GM12875 (cell line): ENCODE measurements around the gene SNRNP70.

Source experiments
- H3K4me3 ChIP-seq: one replicate; pipeline ENCODE4 v1.5.1; 2011; ENCODE audit warnings: low read depth, low read length, control low read depth
- TF ChIP-seq, protein P1 (sequence below): IDR thresholded peaks from 2 replicates; pipeline ENCODE4 v1.5.1; 2011; ENCODE audit warnings: low read depth, mild to moderate bottlenecking, control low read depth, inconsistent platforms, low read length, moderate library complexity, borderline replicate concordance; ENCODE audit not compliant: insufficient read depth

SNRNP70 gene

GRCh38 chr19:49064029-49064629, 21.1 kb upstream of the SNRNP70 start:
- no peak overlapping the region for H3K4me3 ChIP-seq
- TF ChIP-seq, protein P1, sequence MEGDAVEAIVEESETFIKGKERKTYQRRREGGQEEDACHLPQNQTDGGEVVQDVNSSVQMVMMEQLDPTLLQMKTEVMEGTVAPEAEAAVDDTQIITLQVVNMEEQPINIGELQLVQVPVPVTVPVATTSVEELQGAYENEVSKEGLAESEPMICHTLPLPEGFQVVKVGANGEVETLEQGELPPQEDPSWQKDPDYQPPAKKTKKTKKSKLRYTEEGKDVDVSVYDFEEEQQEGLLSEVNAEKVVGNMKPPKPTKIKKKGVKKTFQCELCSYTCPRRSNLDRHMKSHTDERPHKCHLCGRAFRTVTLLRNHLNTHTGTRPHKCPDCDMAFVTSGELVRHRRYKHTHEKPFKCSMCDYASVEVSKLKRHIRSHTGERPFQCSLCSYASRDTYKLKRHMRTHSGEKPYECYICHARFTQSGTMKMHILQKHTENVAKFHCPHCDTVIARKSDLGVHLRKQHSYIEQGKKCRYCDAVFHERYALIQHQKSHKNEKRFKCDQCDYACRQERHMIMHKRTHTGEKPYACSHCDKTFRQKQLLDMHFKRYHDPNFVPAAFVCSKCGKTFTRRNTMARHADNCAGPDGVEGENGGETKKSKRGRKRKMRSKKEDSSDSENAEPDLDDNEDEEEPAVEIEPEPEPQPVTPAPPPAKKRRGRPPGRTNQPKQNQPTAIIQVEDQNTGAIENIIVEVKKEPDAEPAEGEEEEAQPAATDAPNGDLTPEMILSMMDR, result no peak

DNA sequence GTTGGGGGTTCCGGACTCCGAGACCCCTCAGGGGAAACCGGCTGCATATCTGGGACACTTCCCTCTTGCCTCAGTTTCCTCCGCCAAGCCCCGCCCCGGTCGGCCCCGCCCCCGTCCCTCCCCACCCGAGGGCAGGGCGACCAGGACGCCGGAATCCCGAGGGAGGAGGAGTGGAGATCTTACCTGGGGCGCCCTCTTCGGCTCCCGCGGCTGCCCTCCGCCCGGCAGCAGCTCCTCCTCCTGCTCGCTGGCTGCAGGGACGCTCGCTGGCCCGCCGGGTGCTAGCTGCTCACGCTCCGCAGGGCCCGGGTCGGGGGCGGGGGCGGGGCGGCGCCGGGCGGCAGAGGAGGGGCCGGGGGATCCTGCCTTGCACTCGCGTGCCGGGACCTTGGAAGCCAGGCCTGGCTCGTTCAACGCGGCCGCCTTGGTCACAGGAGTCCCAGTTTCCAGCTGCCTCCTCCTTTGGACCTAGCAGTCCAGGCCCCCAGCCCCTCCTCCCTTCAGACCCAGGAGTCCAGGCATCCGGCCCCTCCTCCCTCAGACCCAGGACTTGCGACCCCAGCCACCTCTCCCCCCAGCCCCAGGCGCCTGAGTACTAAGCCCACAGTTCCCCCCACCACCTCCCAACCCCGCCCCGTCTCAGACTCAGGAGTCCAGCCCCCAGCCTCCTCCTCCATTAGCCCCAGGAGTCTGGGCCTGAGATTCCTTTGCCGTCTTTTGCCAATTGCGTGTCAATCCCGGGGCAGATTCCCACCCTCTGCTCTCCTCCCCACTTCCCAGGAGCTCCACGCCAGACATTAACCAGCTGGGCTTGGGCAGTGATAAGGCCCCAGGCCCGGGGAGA, 20.3 kb upstream of the SNRNP70 start, which contains the start of gene NTF4:
Gene NTF4 (minus strand): TSS at position 51 of the 844 bp plus-strand sequence. CDS start 2,821 bp downstream, outside the sequence.
- H3K4me3 ChIP-seq, result no peak within 1 kb of the TSS
- TF ChIP-seq, protein P1, result no peak

- no peak overlapping the region for H3K4me3 ChIP-seq
- TF ChIP-seq, protein P1, result no peak
These were observed 19.2 kb upstream of the SNRNP70 start for GRCh38 chr19:49065905-49066512.

GRCh38 chr19:49067554-49067953, 17.7 kb upstream of the SNRNP70 start:
- TF ChIP-seq, protein P1, result no peak

DNA sequence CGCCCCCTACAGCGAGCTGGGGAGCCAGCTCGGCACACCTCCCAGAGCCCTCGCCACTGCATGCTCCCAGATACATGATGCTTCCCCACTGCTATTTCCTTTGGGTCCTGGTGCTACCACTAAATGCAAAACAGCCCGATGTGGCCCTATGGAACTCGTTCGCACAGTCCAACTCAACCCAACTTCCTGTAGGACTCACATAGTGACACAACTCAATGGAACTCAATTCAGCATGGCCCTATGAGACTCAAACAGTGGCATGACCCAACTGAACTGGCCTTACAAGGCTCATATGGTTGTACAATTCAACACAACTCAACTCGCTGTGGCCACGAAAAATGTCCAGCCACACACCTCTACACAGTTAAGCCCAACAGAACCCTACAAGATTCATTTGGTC, 16.2 kb upstream of the SNRNP70 start:
- TF ChIP-seq, protein P1, result no peak
- no peak overlapping the region for H3K4me3 ChIP-seq

More at GRCh38 chr19:49067554-49067953, 17.7 kb upstream of the SNRNP70 start:
- no peak overlapping the region for H3K4me3 ChIP-seq

DNA sequence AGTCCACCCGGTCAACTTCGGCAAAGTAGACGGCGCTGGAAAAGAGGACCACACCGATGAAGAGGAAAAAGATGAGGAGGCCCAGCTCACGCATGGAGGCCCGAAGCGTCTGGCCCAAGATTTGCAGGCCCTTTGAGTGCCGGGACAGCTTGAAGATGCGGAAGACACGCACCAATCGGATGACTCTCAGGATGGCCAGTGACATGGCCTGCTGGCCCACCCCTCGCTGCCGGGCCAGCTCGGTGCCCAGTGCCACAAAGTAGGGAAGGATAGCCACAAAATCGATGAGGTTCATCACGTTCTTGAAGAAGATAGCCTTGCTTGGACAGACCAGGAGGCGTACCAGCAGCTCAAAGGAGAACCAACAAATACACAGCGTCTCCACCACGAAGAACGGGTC, 14.8 kb upstream of the SNRNP70 start:
- H3K4me3 ChIP-seq, result no peak overlapping the region
- TF ChIP-seq, protein P1, result no peak
